IMR-90 (cell line): ENCODE results near the gene DRICH1. TPM values are rescaled to one million over a fixed set of nuclear protein-coding genes. Genes with fewer than 3 reads are reported as not detected.

Experiments
- ATAC-seq: fragments of 200-7000 bp; cut with Tn5 transposase; 2 replicates; pipeline ENCODE4 v1.9.1; 2020; ENCODE audit warnings: low read depth, mild to moderate bottlenecking, moderate library complexity
- BruUV-seq: library from RNA; stranded (reverse); fragments of 400-500 nt; replicated peaks from 2 replicates; lab custom pipeline; 2021; lab: Mats Ljungman, UMichigan
- CTCF ChIA-PET: fragments of 300-600 bp; formaldehyde crosslinking; extraction: SDS; loops from one replicate; lab custom pipeline; 2021; ENCODE audit warnings: antibody characterized with exemption; lab: Yijun Ruan, JAX
- POLR2A ChIA-PET: fragments of 300-600 bp; sonication (Branson Sonifier 250); formaldehyde crosslinking; loops from one replicate; lab custom pipeline; 2022; ENCODE audit warnings: antibody characterized with exemption; ENCODE audit not compliant: unreplicated experiment; lab: Charles Lee
- DNase-seq: peaks from one replicate; pipeline ENCODE4 v3.0.0; 2013
- H2AFZ ChIP-seq: replicated peaks from 2 replicates; pipeline ENCODE3; 2013; ENCODE audit warnings: low read length, mild to moderate bottlenecking; ENCODE audit not compliant: poor library complexity
- H2AK5ac ChIP-seq: 2 replicates; pipeline ENCODE4 v1.6.1; 2013; ENCODE audit warnings: low read depth, low read length, inconsistent platforms
- H2AK9ac ChIP-seq: replicated peaks from 2 replicates; pipeline ENCODE3; 2013; ENCODE audit warnings: mild to moderate bottlenecking, low read depth, low read length, moderate library complexity; ENCODE audit not compliant: poor library complexity
- H2BK120ac ChIP-seq: 2 replicates; pipeline ENCODE4 v1.6.1; 2013; ENCODE audit warnings: low read depth, low read length, inconsistent platforms
- H2BK15ac ChIP-seq: 3 replicates; pipeline ENCODE4 v1.6.1; 2013; ENCODE audit warnings: low read depth, low read length, inconsistent platforms
- H2BK20ac ChIP-seq: 2 replicates; pipeline ENCODE4 v1.6.1; 2013; ENCODE audit warnings: low read depth, mild to moderate bottlenecking, inconsistent platforms, low read length, moderate library complexity
- H2BK5ac ChIP-seq: 2 replicates; pipeline ENCODE4 v1.6.1; 2013; ENCODE audit warnings: mild to moderate bottlenecking, low read depth, low read length, inconsistent platforms; ENCODE audit not compliant: poor library complexity, severe bottlenecking
- H3K14ac ChIP-seq: replicated peaks from 2 replicates; pipeline ENCODE4 v1.6.1; 2013; ENCODE audit warnings: low read depth, low read length, inconsistent platforms
- H3K18ac ChIP-seq: 2 replicates; pipeline ENCODE4 v1.6.1; 2013; ENCODE audit warnings: low read depth, low read length, control low read depth
- H3K23ac ChIP-seq: 2 replicates; pipeline ENCODE4 v1.6.1; 2013; ENCODE audit warnings: low read depth, low read length, inconsistent platforms
- H3K27ac ChIP-seq: 2 replicates; pipeline ENCODE4 v1.5.1; 2013; ENCODE audit warnings: mild to moderate bottlenecking, control low read depth, low read length; ENCODE audit not compliant: insufficient read depth
- H3K27me3 ChIP-seq: 2 replicates; pipeline ENCODE4 v1.6.1; 2013; ENCODE audit warnings: low read length; ENCODE audit not compliant: control insufficient read depth, insufficient read depth
- H3K36me3 ChIP-seq: 2 replicates; pipeline ENCODE4 v1.6.1; 2013; ENCODE audit warnings: low read length, mixed read lengths; ENCODE audit not compliant: control insufficient read depth, insufficient read depth
- H3K4ac ChIP-seq: 2 replicates; pipeline ENCODE4 v1.6.1; 2013; ENCODE audit warnings: low read depth, low read length, inconsistent platforms
- H3K4me1 ChIP-seq: 2 replicates; pipeline ENCODE4 v1.6.1; 2013; ENCODE audit warnings: low read length, mixed read lengths; ENCODE audit not compliant: control insufficient read depth, insufficient read depth
- H3K4me2 ChIP-seq: 2 replicates; pipeline ENCODE4 v1.6.1; 2013; ENCODE audit warnings: low read depth, mild to moderate bottlenecking, control low read depth, low read length, moderate library complexity
- H3K4me3 ChIP-seq: 2 replicates; pipeline ENCODE4 v1.5.1; 2013; ENCODE audit warnings: low read depth, mild to moderate bottlenecking, control low read depth, low read length, moderate library complexity; ENCODE audit not compliant: insufficient read depth
- H3K56ac ChIP-seq: 2 replicates; pipeline ENCODE4 v1.6.1; 2013; ENCODE audit warnings: low read length, inconsistent platforms; ENCODE audit not compliant: insufficient read depth; ENCODE audit errors: extremely low read depth
- H3K79me1 ChIP-seq, 2 experiments: 2 replicates each; pipeline ENCODE4 v1.6.1; 2013; ENCODE audit warnings: low read length in 2 of 2, inconsistent platforms in 1 of 2, low read depth in 1 of 2
- H3K9ac ChIP-seq: 2 replicates; pipeline ENCODE4 v1.6.1; 2013; ENCODE audit warnings: low read depth, low read length, control low read depth
- H3K9me1 ChIP-seq: 2 replicates; pipeline ENCODE4 v1.6.1; 2013; ENCODE audit warnings: low read length, inconsistent platforms; ENCODE audit not compliant: insufficient read depth
- H3K9me3 ChIP-seq: 2 replicates; pipeline ENCODE4 v1.6.1; 2013; ENCODE audit warnings: low read length; ENCODE audit not compliant: control insufficient read depth, insufficient read depth
- H4K20me1 ChIP-seq: 2 replicates; pipeline ENCODE4 v1.6.1; 2013; ENCODE audit warnings: low read length, inconsistent platforms; ENCODE audit not compliant: insufficient read depth
- H4K5ac ChIP-seq: 2 replicates; pipeline ENCODE4 v1.6.1; 2013; ENCODE audit warnings: mild to moderate bottlenecking, low read depth, low read length, control low read depth
- H4K8ac ChIP-seq, 2 experiments: 2 replicates each; pipeline ENCODE4 v1.6.1; 2013; ENCODE audit warnings: low read depth in 2 of 2, low read length in 2 of 2, control low read depth in 1 of 2, inconsistent platforms in 1 of 2
- H4K91ac ChIP-seq: 2 replicates; pipeline ENCODE4 v1.6.1; 2013; ENCODE audit warnings: low read depth, low read length, inconsistent platforms; ENCODE audit not compliant: insufficient read depth
- MXI1 ChIP-seq: IDR thresholded peaks from 2 replicates; pipeline ENCODE4 v1.6.1; 2012; ENCODE audit warnings: low read depth, mild to moderate bottlenecking, low read length, moderate library complexity, borderline replicate concordance
- RAD21 ChIP-seq: IDR thresholded peaks from 2 replicates; pipeline ENCODE4 v1.6.1; 2012; ENCODE audit warnings: low read length, improper control_type of control experiment
- RFX5 ChIP-seq: IDR thresholded peaks from 2 replicates; pipeline ENCODE4 v1.8.0; 2012; ENCODE audit warnings: low read depth, mild to moderate bottlenecking, low read length, moderate library complexity
- SMC3 ChIP-seq: fragments of 150-350 bp; IDR thresholded peaks from 2 replicates; pipeline ENCODE4 v1.6.1; 2016; ENCODE audit warnings: low read depth, mild to moderate bottlenecking, antibody characterized with exemption, low read length, moderate library complexity
- WGBS, 2 experiments: methylation state at CpG; one replicate each; pipeline versions ENCODE4 v1.1.5 to v1.1.7; 2013; ENCODE audit warnings: missing lambda C conversion rate in 2 of 2; ENCODE audit not compliant: insufficient read length in 1 of 2; ENCODE audit errors: extremely low coverage in 2 of 2; 5-methylcytosine and 5-hydroxymethylcytosine counted together
- dilution Hi-C: fragments of 300-500 bp; cut with HindIII; formaldehyde crosslinking; loops from one replicate; pipeline ENCODE4 v1.14.3; 2018; ENCODE audit warnings: low sequenced_read_pairs; ENCODE audit not compliant: unreplicated experiment
- in situ Hi-C: fragments of 300-500 bp; cut with MboI; formaldehyde crosslinking; loops from 3 replicates; pipeline ENCODE4 v1.14.3; 2019; ENCODE audit warnings: low sequenced_read_pairs, inconsistent platforms, mixed read lengths
- intact Hi-C: fragments of 100-400 bp; cut with micrococcal nuclease; formaldehyde crosslinking; loops from 2 replicates; pipeline ENCODE4 v1.10.0; 2022
- polyA plus RNA-seq, 3 experiments: library from polyadenylated mRNA; depleted of rRNA; stranded (reverse); fragments of >200 nt; gene quantifications; 2 replicates each; pipeline ENCODE4 v1.2.3, GENCODE V29; 2012; ENCODE audit warnings: low replicate concordance in 1 of 3
- total RNA-seq: library from RNA; depleted of rRNA; stranded (reverse); fragments of >200 nt; gene quantifications from 2 replicates; pipeline ENCODE4 v1.2.3, GENCODE V29; 2012

DRICH1 gene
- total and polyA plus RNA-seq, 2 of the 4 experiments (the other 2 are of a cell fraction): 0.14 TPM; not detected in 1

DNA sequence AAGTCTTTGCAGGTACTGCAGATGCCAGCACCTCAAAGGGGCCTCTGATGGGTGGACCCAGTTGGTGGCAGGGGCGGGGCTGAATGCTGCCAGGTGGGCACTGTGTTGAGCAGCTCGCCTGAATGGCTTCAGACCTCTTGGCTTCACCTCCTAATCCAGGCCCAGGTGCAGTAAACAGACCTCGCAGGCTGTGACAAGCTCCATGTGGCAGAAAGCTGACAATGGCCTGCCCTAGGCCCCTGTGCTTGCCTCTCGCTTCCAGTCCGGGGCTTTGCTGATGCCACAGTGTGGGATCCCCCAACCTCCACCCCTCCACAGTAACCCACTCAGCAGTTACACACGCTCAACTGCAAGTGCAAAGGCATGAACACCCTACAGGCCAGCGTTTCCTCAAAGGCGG, 61.4 kb downstream of the DRICH1 start:
- Histone ChIP-seq H2AK5ac (no peak overlapping the region), H3K56ac (no peak overlapping the region), H3K9me3 (no peaks in the 10 kb centered on the region), H3K14ac (no peak overlapping the region), H3K18ac (no peak overlapping the region), H3K23ac (no peak overlapping the region), H2BK5ac (no peak overlapping the region), H4K8ac (no peak overlapping the region), H2BK15ac (no peak overlapping the region), H3K4me3 (no peak overlapping the region), H3K9me1 (no peaks in the 10 kb centered on the region), H3K4ac (no peak overlapping the region), H3K27me3 (peaks cover 26% of the 10 kb centered on the region), H3K4me2 (no peak overlapping the region), H3K36me3 (no peaks in the 10 kb centered on the region), H3K79me1 (no peaks in the 10 kb centered on the region), H2AFZ (peak overlapping the region; percentile 33), H4K5ac (no peak overlapping the region), H3K27ac (no peak overlapping the region), H2AK9ac (no peak overlapping the region), H4K20me1 (no peaks in the 10 kb centered on the region), H2BK20ac (no peak overlapping the region), H2BK120ac (no peak overlapping the region), H3K4me1 (no peaks in the 10 kb centered on the region), H4K91ac (no peak overlapping the region), H3K9ac (no peak overlapping the region)
- CTCF ChIA-PET: no interaction called here
- dilution Hi-C loops: no loop called here
- no TSS peak for BruUV-seq
- WGBS, 2 experiments: no CpG with 5 or more reads among the region's 8 CpGs
- POLR2A ChIA-PET: no interaction called here
- DNase-seq (no peak), ATAC-seq (no peak)
- no peak for TF ChIP-seq RAD21
- no peak for TF ChIP-seq SMC3
- no peak for TF ChIP-seq RFX5
- no peak for TF ChIP-seq MXI1
- intact Hi-C loops: no loop called here
- in situ Hi-C loops: no loop called here
